Fibroblast of the aortic adventitia (primary cell): Measurements from ENCODE around the gene CFAP99. TPM values are rescaled to one million over a fixed set of nuclear protein-coding genes. Genes with fewer than 3 reads are reported as not detected.

Experiments used
- DNase-seq: peaks from one replicate; pipeline ENCODE4 v3.0.0-alpha.2; 2010; ENCODE audit warnings: low read depth
- H3K4me3 ChIP-seq: 2 replicates; pipeline ENCODE4 v1.5.1; 2011; ENCODE audit warnings: low read depth, mild to moderate bottlenecking, control low read depth, low read length, moderate library complexity
- CTCF ChIP-seq: IDR thresholded peaks from 2 replicates; pipeline ENCODE4 v1.5.1; 2011; ENCODE audit warnings: mild to moderate bottlenecking, low read length, control low read depth, inconsistent platforms; ENCODE audit not compliant: insufficient read depth
- total RNA-seq: library from RNA; depleted of rRNA; stranded (reverse); fragments of >200 nt; gene quantifications from 2 replicates; pipeline ENCODE4 v1.2.3, GENCODE V29; 2012; ENCODE audit warnings: low replicate concordance

CFAP99 gene
- total RNA-seq, 1 donor: not detected

GRCh38 chr4:2480649-2481048 lies 61.9 kb downstream of the CFAP99 start:
- no peak for TF ChIP-seq CTCF
- H3K4me3 ChIP-seq: no peak overlapping the region
- no peak for DNase-seq

- no peak for DNase-seq
- TF ChIP-seq CTCF: no peak
- no peak overlapping the region for H3K4me3 ChIP-seq
These were observed 63.4 kb downstream of the CFAP99 start for GRCh38 chr4:2482192-2482591.

- TF ChIP-seq CTCF: no peak
- peak; percentile 79 for DNase-seq
- no peak overlapping the region for H3K4me3 ChIP-seq
These were observed 63.9 kb downstream of the CFAP99 start for GRCh38 chr4:2482693-2483092.

- no peak for TF ChIP-seq CTCF
- no peak overlapping the region for H3K4me3 ChIP-seq
- DNase-seq: no peak
These were observed 64.5 kb downstream of the CFAP99 start for GRCh38 chr4:2483237-2483636.

GRCh38 chr4:2484185-2484584 lies 65.4 kb downstream of the CFAP99 start:
- DNase-seq: no peak
- no peak overlapping the region for H3K4me3 ChIP-seq
- TF ChIP-seq CTCF: no peak

GRCh38 chr4:2484993-2485392 lies 66.2 kb downstream of the CFAP99 start:
- no peak for TF ChIP-seq CTCF
- no peak overlapping the region for H3K4me3 ChIP-seq
- peak; percentile 34 for DNase-seq

GRCh38 chr4:2485956-2486355 lies 67.2 kb downstream of the CFAP99 start:
- no peak overlapping the region for H3K4me3 ChIP-seq
- DNase-seq: no peak
- no peak for TF ChIP-seq CTCF
